BLaER1 treated with 17β-estradiol and CSF1 and Interleukin-3, amounts not matched to agents 10 nM and 100 nM (cell line): ENCODE measurements around the gene LRRC28.
"Not testable (repeated sequence)": the region's sequence is repeated elsewhere in the genome, so short reads cannot be mapped to it uniquely, and the experiment has no call there.

Experiments
- H3K27ac ChIP-seq, 11 experiments: shearing (Covaris generic); formaldehyde crosslinking; 2 replicates each; pipeline ENCODE4 v1.8.1; 2022
- H3K27me3 ChIP-seq, 11 experiments: shearing (Covaris generic); formaldehyde crosslinking; 2 replicates each; pipeline ENCODE4 v1.8.1; 2022
- H3K36me3 ChIP-seq, 11 experiments: shearing (Covaris generic); formaldehyde crosslinking; 2 replicates each; pipeline ENCODE4 v1.8.1; 2022
- H3K4me1 ChIP-seq, 10 experiments: shearing (Covaris generic); formaldehyde crosslinking; 2 replicates each; pipeline ENCODE4 v1.8.1; 2022
- H3K4me2 ChIP-seq, 11 experiments: shearing (Covaris generic); formaldehyde crosslinking; 2 replicates each; pipeline ENCODE4 v1.8.1; 2022
- H3K4me3 ChIP-seq, 10 experiments: shearing (Covaris generic); formaldehyde crosslinking; 2 replicates each; pipeline ENCODE4 v1.8.1; 2022
- H3K9ac ChIP-seq, 11 experiments: shearing (Covaris generic); formaldehyde crosslinking; 2 replicates each; pipeline ENCODE4 v1.8.1; 2022
- H3K9me3 ChIP-seq, 11 experiments: shearing (Covaris generic); formaldehyde crosslinking; replicated peaks in 1 of 11; 2 replicates each; pipeline ENCODE4 v1.8.1; 2022
- H4K20me1 ChIP-seq, 11 experiments: shearing (Covaris generic); formaldehyde crosslinking; 2 replicates each; pipeline ENCODE4 v1.8.1; 2022
- Cebpa-rat ChIP-seq, 11 experiments: shearing (Covaris generic); IDR thresholded peaks; 2 replicates each; pipeline ENCODE4 v1.8.1; 2022

Gene LRRC28

GRCh38 chr15:99399061-99399460, 147.8 kb downstream of the LRRC28 start:
- Histone ChIP-seq H3K27ac (no peak overlapping the region; a peak in 2 of 22 replicates), H3K4me3 (no peak overlapping the region), H3K9me3 (peaks cover 0 to 13% (median 3%) of the 10 kb centered on the region in 11 experiments; a peak in 11 of 22 replicates), H3K4me1 (peaks cover 14 to 44% (median 30%) of the 10 kb centered on the region in 10 experiments; a peak in 19 of 20 replicates), H3K9ac (0 out of 22 replicates have a peak overlapping the region, but pooled peaks of 1 of the 11 experiments have one; percentile 15), H4K20me1 (no peaks in the 10 kb centered on the region), H3K36me3 (no peaks in the 10 kb centered on the region), H3K27me3 (no peaks in the 10 kb centered on the region), H3K4me2 (peak overlapping the region; percentile 4 to 50 (median 36); a peak in 18 of 22 replicates)
- 0 out of 22 replicates have a peak, but pooled peaks of 1 of the 11 experiments have one; percentile 21 for TF ChIP-seq Cebpa-rat (IDR thresholded peaks at IDR 0.05)

DNA sequence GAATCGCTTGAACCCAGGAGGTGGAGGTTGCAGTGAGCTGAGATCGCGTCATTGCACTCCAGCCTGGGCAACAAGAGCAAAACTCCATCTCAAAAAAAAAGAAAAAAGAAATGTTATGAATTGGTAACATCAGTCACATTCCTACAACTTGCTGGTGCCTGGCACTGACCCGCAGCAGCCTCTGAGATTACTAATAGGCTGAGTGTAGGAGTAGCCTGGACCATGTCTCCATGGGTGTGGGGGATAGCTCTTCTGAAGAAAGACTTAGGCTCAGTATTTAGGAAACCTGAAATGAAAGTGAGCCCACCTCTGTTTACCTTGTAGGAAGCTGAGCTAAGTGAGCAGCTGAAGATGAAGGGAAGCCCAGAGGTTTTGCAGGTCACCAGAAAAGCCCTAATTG, 148.3 kb downstream of the LRRC28 start:
- Histone ChIP-seq H4K20me1 (no peaks in the 10 kb centered on the region), H3K9me3 (peaks cover 0 to 10% (median 0%) of the 10 kb centered on the region in 11 experiments; a peak in 7 of 22 replicates), H3K4me3 (no peak overlapping the region), H3K36me3 (no peaks in the 10 kb centered on the region), H3K9ac (no peak overlapping the region), H3K27me3 (no peaks in the 10 kb centered on the region), H3K27ac (no peak overlapping the region), H3K4me1 (peaks cover 14 to 49% (median 31%) of the 10 kb centered on the region in 10 experiments; a peak in 19 of 20 replicates), H3K4me2 (peak overlapping the region in 6 of 11 experiments; percentile 26 to 50 (median 48); a peak in 7 of 22 replicates)
- TF ChIP-seq Cebpa-rat (IDR thresholded peaks at IDR 0.05), result no peak

- H4K20me1 ChIP-seq, H3K9me3 ChIP-seq, H3K4me3 ChIP-seq, H3K27me3 ChIP-seq, H3K36me3 ChIP-seq: not testable (repeated sequence)
- Histone ChIP-seq H3K4me2 (peak overlapping the region; percentile 1 to 43 (median 23); a peak in 14 of 22 replicates), H3K27ac (peak overlapping the region in 1 of 11 experiments; percentile 40; a peak in 1 of 22 replicates), H3K9ac (0 out of 22 replicates have a peak overlapping the region, but pooled peaks of 1 of the 11 experiments have one; percentile 0), H3K4me1 (peaks cover 18 to 49% (median 33%) of the 10 kb centered on the region in 10 experiments; a peak in 19 of 20 replicates)
Observed at GRCh38 chr15:99401216-99401615, 149.9 kb downstream of the LRRC28 start.

GRCh38 chr15:99402014-99402729, 150.9 kb downstream of the LRRC28 start:
- Histone ChIP-seq H3K9me3 (peaks cover 0 to 5% (median 0%) of the 10 kb centered on the region in 11 experiments; a peak in 2 of 22 replicates), H4K20me1 (no peaks in the 10 kb centered on the region), H3K27ac (peak overlapping the region in 1 of 11 experiments; percentile 40; a peak in 1 of 22 replicates), H3K27me3 (no peaks in the 10 kb centered on the region), H3K4me3 (no peak overlapping the region), H3K36me3 (no peaks in the 10 kb centered on the region), H3K4me2 (peak overlapping the region in 3 of 11 experiments; percentile 8 to 40 (median 38); a peak in 3 of 22 replicates), H3K9ac (no peak overlapping the region), H3K4me1 (peaks cover 25 to 50% (median 37%) of the 10 kb centered on the region in 10 experiments)
- no peak for TF ChIP-seq Cebpa-rat (IDR thresholded peaks at IDR 0.05)

DNA sequence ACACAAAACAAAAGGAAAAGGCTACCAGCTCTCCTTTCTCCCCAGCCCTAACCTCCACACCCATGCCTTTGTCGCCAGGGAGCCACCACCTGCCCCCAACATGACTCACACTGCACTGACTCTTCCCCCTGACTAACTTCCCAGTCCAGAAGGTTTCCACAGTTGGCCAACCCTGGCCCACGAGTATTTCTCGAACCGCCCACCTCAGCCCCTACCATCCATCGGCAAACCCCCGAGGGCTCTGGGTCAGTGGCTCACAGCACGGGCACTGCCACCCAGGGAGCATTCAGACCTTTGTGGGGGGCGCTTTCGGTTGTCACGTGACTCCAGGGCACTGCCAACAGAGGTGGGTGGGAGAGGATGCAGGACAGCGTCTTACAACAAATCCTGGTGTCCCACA, 152.3 kb downstream of the LRRC28 start:
- Histone ChIP-seq H3K27ac (peak overlapping the region in 1 of 11 experiments; percentile 8; a peak in 3 of 22 replicates), H3K9me3 (peaks cover 0 to 5% (median 0%) of the 10 kb centered on the region in 11 experiments; a peak in 2 of 22 replicates)

DNA sequence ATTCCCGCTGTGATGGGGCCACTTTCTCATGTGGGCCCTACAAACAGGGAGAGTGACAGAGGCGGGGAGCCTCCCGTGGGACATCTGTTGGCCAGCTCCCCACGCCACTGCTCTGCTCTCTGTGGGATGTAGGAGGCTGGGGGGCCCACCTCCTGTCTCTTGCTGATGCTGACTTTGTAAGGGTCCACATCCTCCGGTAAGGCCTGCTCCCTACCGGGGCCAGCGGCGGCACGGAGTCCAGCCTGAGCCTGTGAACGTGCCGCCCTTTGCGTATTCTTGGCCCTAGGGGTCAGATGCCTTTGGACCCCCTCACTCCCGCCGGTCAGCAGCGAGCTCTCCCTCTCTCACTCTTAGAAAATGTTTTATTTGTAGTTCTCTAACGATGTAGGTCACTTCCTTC, 153.2 kb downstream of the LRRC28 start:
- no peaks in the 10 kb centered on the region for H3K27me3 ChIP-seq
- H3K9ac ChIP-seq, result no peak overlapping the region
- no peak overlapping the region for H3K27ac ChIP-seq
- no peaks in the 10 kb centered on the region for H4K20me1 ChIP-seq
- H3K9me3 ChIP-seq, result peaks cover 0 to 5% (median 0%) of the 10 kb centered on the region in 11 experiments; a peak in 2 of 22 replicates
- no peak overlapping the region for H3K4me3 ChIP-seq
- no peaks in the 10 kb centered on the region for H3K36me3 ChIP-seq
- TF ChIP-seq Cebpa-rat (IDR thresholded peaks at IDR 0.05), result no peak
- peaks cover 40 to 64% (median 52%) of the 10 kb centered on the region in 10 experiments for H3K4me1 ChIP-seq
- H3K4me2 ChIP-seq, result no peak overlapping the region

More for the DNA sequence above, 152.3 kb downstream of the LRRC28 start:
- Histone ChIP-seq H3K4me2 (peak overlapping the region in 7 of 11 experiments; percentile 6 to 62 (median 34); a peak in 12 of 22 replicates), H3K27me3 (no peaks in the 10 kb centered on the region), H3K9ac (no peak overlapping the region), H4K20me1 (no peaks in the 10 kb centered on the region), H3K36me3 (no peaks in the 10 kb centered on the region), H3K4me1 (peaks cover 39 to 64% (median 51%) of the 10 kb centered on the region in 10 experiments), H3K4me3 (no peak overlapping the region)
- no peak for TF ChIP-seq Cebpa-rat (IDR thresholded peaks at IDR 0.05)

DNA sequence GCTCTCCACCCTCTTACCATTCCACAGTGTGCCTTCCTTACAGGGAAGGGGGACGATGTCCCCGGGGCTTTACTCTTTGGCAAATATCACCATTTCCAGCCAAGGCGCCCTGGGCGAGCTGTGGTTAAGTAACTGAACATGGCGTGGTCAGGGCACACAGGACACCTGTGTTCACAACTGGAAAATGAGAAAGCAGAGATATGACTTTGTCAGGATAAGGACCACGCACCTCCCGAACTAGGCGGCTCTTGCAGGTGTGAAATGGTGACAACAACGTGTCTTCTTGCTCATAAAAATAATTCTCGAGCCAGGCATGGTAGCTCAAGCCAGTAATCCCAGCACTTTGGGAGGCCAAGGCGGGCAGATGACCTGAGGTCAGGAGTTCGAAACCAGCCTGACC, 154.8 kb downstream of the LRRC28 start:
- peaks cover 0 to 5% (median 0%) of the 10 kb centered on the region in 11 experiments; a peak in 2 of 22 replicates for H3K9me3 ChIP-seq
- no peak for TF ChIP-seq Cebpa-rat (IDR thresholded peaks at IDR 0.05)
- no peak overlapping the region for H3K4me3 ChIP-seq
- no peaks in the 10 kb centered on the region for H3K36me3 ChIP-seq
- H3K9ac ChIP-seq, result no peak overlapping the region
- peaks cover 46 to 73% (median 61%) of the 10 kb centered on the region in 10 experiments for H3K4me1 ChIP-seq
- no peaks in the 10 kb centered on the region for H4K20me1 ChIP-seq
- H3K27me3 ChIP-seq, result no peaks in the 10 kb centered on the region
- H3K27ac ChIP-seq, result no peak overlapping the region
- H3K4me2 ChIP-seq, result peak overlapping the region in 3 of 11 experiments; percentile 0 to 16 (median 14); a peak in 3 of 22 replicates

- Histone ChIP-seq H3K4me1 (peaks cover 38 to 68% (median 56%) of the 10 kb centered on the region in 10 experiments), H3K36me3 (no peaks in the 10 kb centered on the region), H4K20me1 (no peaks in the 10 kb centered on the region), H3K27me3 (no peaks in the 10 kb centered on the region), H3K27ac (peak overlapping the region in 2 of 11 experiments; percentile 57 to 70; a peak in 3 of 22 replicates), H3K4me2 (peak overlapping the region in 10 of 11 experiments; percentile 58 to 91 (median 82); a peak in 19 of 22 replicates), H3K9me3 (peaks cover 0 to 9% (median 0%) of the 10 kb centered on the region in 11 experiments; a peak in 3 of 22 replicates), H3K9ac (no peak overlapping the region), H3K4me3 (no peak overlapping the region)
- no peak for TF ChIP-seq Cebpa-rat (IDR thresholded peaks at IDR 0.05)
Observed at GRCh38 chr15:99406716-99407487, 155.6 kb downstream of the LRRC28 start.
